Gastroesophageal sphincter (tissue), 4 donors: ENCODE measurements around the gene TMEM145. TPM values are rescaled to one million over a fixed set of nuclear protein-coding genes. Genes with fewer than 3 reads are reported as not detected.

Experiments
- ATAC-seq: fragments of 150-250 bp; one replicate; pipeline ENCODE4 v1.9.1; 2016; ENCODE audit warnings: mild to moderate bottlenecking, moderate library complexity
- H3K27ac ChIP-seq, 4 donors: fragments of 200-600 bp; sonication (generic) in 3 of 4; 1 replicate in 3 of 4; 2 replicates in 1 of 4; pipeline ENCODE4 v1.5.1; 2016 to 2019
- H3K27me3 ChIP-seq: fragments of 200-600 bp; sonication (generic); one replicate; pipeline ENCODE4 v1.5.1; 2019
- H3K36me3 ChIP-seq, 2 donors: fragments of 200-600 bp; sonication (generic); one replicate each; pipeline ENCODE4 v1.5.1; 2019; ENCODE audit warnings: control low read depth in 1 of 2
- H3K4me1 ChIP-seq, 3 donors: fragments of 200-600 bp; sonication (generic); 1 replicate in 2 of 3; 2 replicates in 1 of 3; pipeline ENCODE4 v1.5.1; 2016 to 2019; ENCODE audit warnings: control low read depth in 2 of 3
- H3K4me3 ChIP-seq, 2 donors: fragments of 200-600 bp; sonication (generic); one replicate each; pipeline ENCODE4 v1.5.1; 2019; ENCODE audit warnings: mild to moderate bottlenecking in 1 of 2, moderate library complexity in 1 of 2
- H3K9me3 ChIP-seq, 3 donors: fragments of 200-600 bp; sonication (generic); one replicate each; pipeline ENCODE4 v1.5.1; 2017 to 2019; ENCODE audit warnings: control low read depth in 2 of 3
- CTCF ChIP-seq, 4 experiments: fragments of 200-600 bp in 2 of 4; fragments of 450-650 bp in 2 of 4; sonication (generic) in 1 of 4; IDR thresholded peaks; one replicate each; pipeline ENCODE4 v1.5.1; 2017 to 2019; ENCODE audit warnings: antibody characterized with exemption in 4 of 4, mild to moderate bottlenecking in 2 of 4, moderate library complexity in 2 of 4
- EP300 ChIP-seq: sonication (generic); formaldehyde crosslinking; IDR thresholded peaks from one replicate; pipeline ENCODE4 v1.6.1; 2017; ENCODE audit warnings: antibody characterized with exemption, mild to moderate bottlenecking
- POLR2A ChIP-seq, 2 donors: fragments of 450-650 bp; IDR thresholded peaks; one replicate each; pipeline ENCODE4 v1.6.1; 2017; ENCODE audit warnings: antibody characterized with exemption in 2 of 2, mild to moderate bottlenecking in 2 of 2, moderate library complexity in 1 of 2
- POLR2AphosphoS5 ChIP-seq: sonication (generic); formaldehyde crosslinking; IDR thresholded peaks from one replicate; pipeline ENCODE4 v1.6.1; 2017; ENCODE audit warnings: antibody characterized with exemption
- WGBS, 2 donors: methylation state at CpG; one replicate each; pipeline ENCODE4 v1.1.5; 2018; ENCODE audit warnings: low coverage in 1 of 2; 5-methylcytosine and 5-hydroxymethylcytosine counted together
- total RNA-seq, 4 donors: library from RNA; depleted of rRNA; stranded (reverse); fragments of >200 nt; gene quantifications; one replicate each; pipeline ENCODE4 v1.1.0, GENCODE V29; 2016

Gene TMEM145
- total RNA-seq, 4 donors from 2014 or later: 0.27 TPM; not detected in 3

DNA sequence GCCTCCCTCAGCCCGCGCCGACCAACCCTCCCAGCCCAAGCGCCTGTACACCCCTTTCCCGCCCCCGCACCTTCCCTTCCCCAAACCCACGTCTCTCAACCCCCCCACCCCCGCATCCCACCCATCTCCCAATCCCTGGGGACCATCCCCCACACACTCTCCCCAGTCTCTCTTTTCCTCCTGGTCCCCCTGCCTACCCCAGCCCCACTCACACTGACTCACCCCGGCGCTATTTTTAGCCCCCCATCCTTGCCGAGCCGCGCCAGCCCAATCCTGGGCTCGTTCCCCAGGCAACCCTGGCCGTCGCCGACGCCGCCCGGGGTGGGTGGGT lies 32.3 kb upstream of the TMEM145 start:
- TF ChIP-seq POLR2A (IDR thresholded peaks at IDR 0.05) (no peak), POLR2AphosphoS5 (no peak), CTCF (IDR thresholded peaks at IDR 0.05) (no peak), EP300 (no peak)
- no peaks in the 10 kb centered on the region for H3K27me3 ChIP-seq
- peak overlapping the region; percentile 91 to 99 (median 98) for H3K27ac ChIP-seq
- peak overlapping the region; percentile 52 to 93 for H3K4me3 ChIP-seq
- peaks cover 0 to 2% of the 10 kb centered on the region in 2 donors for H3K36me3 ChIP-seq
- H3K9me3 ChIP-seq: no peaks in the 10 kb centered on the region
- H3K4me1 ChIP-seq: peaks cover 0 to 88% (median 63%) of the 10 kb centered on the region in 3 donors
- 0% methylated on average over 1 to 3 of the region's 20 CpGs for WGBS, 2 donors
- peak; percentile 9 for ATAC-seq

- H3K4me3 ChIP-seq: peak overlapping the region; percentile 52 to 93
- peak overlapping the region; percentile 91 to 99 (median 98) for H3K27ac ChIP-seq
- WGBS, 2 donors: no CpG with 5 or more reads among the region's 25 CpGs
- TF ChIP-seq EP300: no peak
- TF ChIP-seq POLR2A (IDR thresholded peaks at IDR 0.05): no peak
- TF ChIP-seq CTCF (IDR thresholded peaks at IDR 0.05): no peak
- no peak for TF ChIP-seq POLR2AphosphoS5
- ATAC-seq: no peak
- no peaks in the 10 kb centered on the region for H3K9me3 ChIP-seq
- no peaks in the 10 kb centered on the region for H3K36me3 ChIP-seq
- peaks cover 0 to 88% (median 68%) of the 10 kb centered on the region in 3 donors for H3K4me1 ChIP-seq
- no peaks in the 10 kb centered on the region for H3K27me3 ChIP-seq
These were observed 31.8 kb upstream of the TMEM145 start for GRCh38 chr19:42281146-42281826.

GRCh38 chr19:42281827-42282762 lies 31.0 kb upstream of the TMEM145 start:
- no peaks in the 10 kb centered on the region for H3K27me3 ChIP-seq
- peaks cover 0 to 5% of the 10 kb centered on the region in 2 donors for H3K36me3 ChIP-seq
- no peak for ATAC-seq
- H3K27ac ChIP-seq: peak overlapping the region; percentile 91 to 99 (median 98)
- H3K4me3 ChIP-seq: peak overlapping the region in 1 of 2 donors; percentile 93
- TF ChIP-seq POLR2AphosphoS5 (no peak), EP300 (no peak), POLR2A (IDR thresholded peaks at IDR 0.05) (no peak), CTCF (IDR thresholded peaks at IDR 0.05) (no peak)
- peaks cover 0 to 88% (median 67%) of the 10 kb centered on the region in 3 donors for H3K4me1 ChIP-seq
- 10 to 13% methylated on average over 1 to 3 of the region's 7 CpGs for WGBS, 2 donors
- H3K9me3 ChIP-seq: no peaks in the 10 kb centered on the region

DNA sequence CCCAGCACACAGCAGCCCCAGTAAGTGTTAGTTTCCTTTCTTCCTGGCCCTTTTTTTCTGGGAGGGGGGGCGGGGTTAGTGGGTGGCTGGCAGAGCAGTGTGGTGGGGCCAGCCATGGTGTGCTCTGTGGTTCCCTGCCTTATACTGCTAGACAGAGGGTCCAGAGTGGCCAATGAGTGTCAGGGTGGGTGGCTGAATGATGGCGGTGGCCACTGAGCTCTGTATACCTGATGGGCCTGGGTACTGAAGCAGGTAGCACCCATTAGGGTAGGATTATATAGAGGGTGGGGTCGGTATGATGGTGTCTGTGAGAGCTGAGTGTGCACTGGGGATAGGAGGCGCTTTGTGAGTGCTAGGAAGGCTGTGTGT lies 30.3 kb upstream of the TMEM145 start:
- ATAC-seq: no peak
- TF ChIP-seq EP300 (no peak), POLR2AphosphoS5 (no peak), POLR2A (IDR thresholded peaks at IDR 0.05) (no peak), CTCF (IDR thresholded peaks at IDR 0.05) (no peak)
- WGBS, 2 donors: 25 to 30% methylated on average over 2 to 3 of the region's 4 CpGs
- peak overlapping the region in 1 of 2 donors; percentile 68 for H3K4me3 ChIP-seq
- H3K9me3 ChIP-seq: no peaks in the 10 kb centered on the region
- H3K27me3 ChIP-seq: no peaks in the 10 kb centered on the region
- H3K4me1 ChIP-seq: peaks cover 0 to 84% (median 62%) of the 10 kb centered on the region in 3 donors
- H3K27ac ChIP-seq: peak overlapping the region; percentile 91 to 99 (median 98)
- H3K36me3 ChIP-seq: peaks cover 0 to 12% of the 10 kb centered on the region in 2 donors
